Measurements from ENCODE around the gene MED29. TPM values are rescaled to one million over a fixed set of nuclear protein-coding genes. Genes with fewer than 3 reads are reported as not detected.

MED29 gene
- total RNA-seq, 1 experiment from 2014 or later, result 17.0 TPM

- intact Hi-C loops (cut with micrococcal nuclease), result no loop called here
- H3K27me3 ChIP-seq (ENCODE audit: low read length), result no peaks in the 10 kb centered on the region
- POLR2A ChIA-PET (ENCODE audit: unreplicated experiment), result no interaction called here
Observed at GRCh38 chr19:39425744-39426143, 34.6 kb downstream of the MED29 start.

GRCh38 chr19:39426170-39426569, 35.0 kb downstream of the MED29 start:
- peaks cover 7% of the 10 kb centered on the region for H3K4me1 ChIP-seq (ENCODE audit: insufficient read depth, low read length)
- BruUV-seq (replicated peaks), result no TSS peak
- intact Hi-C loops (cut with micrococcal nuclease), result no loop called here

More at GRCh38 chr19:39425744-39426143, 34.6 kb downstream of the MED29 start:
- CTCF ChIA-PET, result no interaction called here
- ATAC-seq (no peak), DNase-seq (no peak)
- BruUV-seq (replicated peaks), result no TSS peak
- no peak overlapping the region for H3K4me2 ChIP-seq (ENCODE audit: low read length)
- no peaks in the 10 kb centered on the region for H3K36me3 ChIP-seq (ENCODE audit: low read depth, low read length)
- H3K27ac ChIP-seq (ENCODE audit: low read length), result no peak overlapping the region
- H3K4me3 ChIP-seq (ENCODE audit: low read length), result no peak overlapping the region
- H3K4me1 ChIP-seq (ENCODE audit: insufficient read depth, low read length), result peaks cover 5% of the 10 kb centered on the region
- H3F3A ChIP-seq (ENCODE audit: low read length, unreplicated experiment), result no peaks in the 10 kb centered on the region
- no peak overlapping the region for H3K9ac ChIP-seq (ENCODE audit: low read length)
- H3K9me3 ChIP-seq (ENCODE audit: low read length), result no peaks in the 10 kb centered on the region
- TF ChIP-seq EZH2phosphoT487 (IDR thresholded peaks at IDR 0.05; ENCODE audit: borderline replicate concordance, low read length), result no peak
- TF ChIP-seq CTCF (conservative IDR thresholded peaks at IDR 0.05; ENCODE audit: low read depth, low read length), result no peak
- TF ChIP-seq EZH2 (IDR thresholded peaks at IDR 0.05; ENCODE audit: low read length, unreplicated experiment), result no peak
- H4K20me1 ChIP-seq (ENCODE audit: low read length), result no peaks in the 10 kb centered on the region
- H3K79me2 ChIP-seq (ENCODE audit: low read length), result no peaks in the 10 kb centered on the region
- no peak overlapping the region for H2AFZ ChIP-seq (ENCODE audit: low read length)
- no peaks in the 10 kb centered on the region for H3K9me2 ChIP-seq (replicated peaks; ENCODE audit: low read length)

More at GRCh38 chr19:39426170-39426569, 35.0 kb downstream of the MED29 start:
- Histone ChIP-seq H3K9me3 (ENCODE audit: low read length) (no peaks in the 10 kb centered on the region), H3F3A (ENCODE audit: low read length, unreplicated experiment) (no peaks in the 10 kb centered on the region), H3K27me3 (ENCODE audit: low read length) (no peaks in the 10 kb centered on the region), H3K79me2 (ENCODE audit: low read length) (no peaks in the 10 kb centered on the region), H2AFZ (ENCODE audit: low read length) (no peak overlapping the region), H3K4me3 (ENCODE audit: low read length) (no peak overlapping the region), H4K20me1 (ENCODE audit: low read length) (no peaks in the 10 kb centered on the region), H3K4me2 (ENCODE audit: low read length) (no peak overlapping the region), H3K9me2 (replicated peaks; ENCODE audit: low read length) (no peaks in the 10 kb centered on the region), H3K36me3 (ENCODE audit: low read depth, low read length) (no peaks in the 10 kb centered on the region), H3K27ac (ENCODE audit: low read length) (no peak overlapping the region), H3K9ac (ENCODE audit: low read length) (no peak overlapping the region)
- ATAC-seq, result no peak
- CTCF ChIA-PET, result no interaction called here
- POLR2A ChIA-PET (ENCODE audit: unreplicated experiment), result no interaction called here
- no peak for DNase-seq
- TF ChIP-seq EZH2 (IDR thresholded peaks at IDR 0.05; ENCODE audit: low read length, unreplicated experiment) (no peak), CTCF (conservative IDR thresholded peaks at IDR 0.05; ENCODE audit: low read depth, low read length) (no peak), EZH2phosphoT487 (IDR thresholded peaks at IDR 0.05; ENCODE audit: borderline replicate concordance, low read length) (no peak)

Measured in PC-3 (cell line).